Astrocyte (in vitro differentiated cells and primary cell): Measurements from ENCODE around the gene HECW1.

Source experiments
- EZH2 ChIP-seq: IDR thresholded peaks from 2 replicates; pipeline ENCODE4 v1.6.1; 2012; ENCODE audit warnings: mild to moderate bottlenecking, low read length, inconsistent platforms; ENCODE audit not compliant: insufficient read depth
- TF ChIP-seq, protein P1 (sequence below): IDR thresholded peaks from 2 replicates; pipeline ENCODE4 v1.5.1; 2011; ENCODE audit warnings: low read depth, mild to moderate bottlenecking, inconsistent platforms, low read length, moderate library complexity; ENCODE audit not compliant: insufficient read depth

DNA sequence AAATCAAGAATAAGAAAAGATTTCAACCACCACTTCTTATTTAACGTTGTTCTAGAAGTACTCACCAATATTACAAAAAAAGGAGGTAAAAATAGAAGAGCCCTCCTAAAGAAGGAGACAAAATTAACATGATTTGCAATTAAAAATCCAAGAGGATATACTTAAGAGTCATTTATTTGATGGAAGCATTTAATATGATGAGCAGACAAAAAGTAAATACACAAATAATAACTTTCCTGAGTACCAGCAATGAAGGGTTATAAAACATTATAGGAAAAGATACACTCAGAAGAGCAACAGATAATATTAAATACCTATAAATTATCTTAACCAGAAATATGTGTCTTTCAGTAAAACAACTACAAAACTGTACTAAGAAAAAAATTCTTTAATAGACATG, 363.5 kb downstream of the HECW1 start:
- TF ChIP-seq, protein P1, sequence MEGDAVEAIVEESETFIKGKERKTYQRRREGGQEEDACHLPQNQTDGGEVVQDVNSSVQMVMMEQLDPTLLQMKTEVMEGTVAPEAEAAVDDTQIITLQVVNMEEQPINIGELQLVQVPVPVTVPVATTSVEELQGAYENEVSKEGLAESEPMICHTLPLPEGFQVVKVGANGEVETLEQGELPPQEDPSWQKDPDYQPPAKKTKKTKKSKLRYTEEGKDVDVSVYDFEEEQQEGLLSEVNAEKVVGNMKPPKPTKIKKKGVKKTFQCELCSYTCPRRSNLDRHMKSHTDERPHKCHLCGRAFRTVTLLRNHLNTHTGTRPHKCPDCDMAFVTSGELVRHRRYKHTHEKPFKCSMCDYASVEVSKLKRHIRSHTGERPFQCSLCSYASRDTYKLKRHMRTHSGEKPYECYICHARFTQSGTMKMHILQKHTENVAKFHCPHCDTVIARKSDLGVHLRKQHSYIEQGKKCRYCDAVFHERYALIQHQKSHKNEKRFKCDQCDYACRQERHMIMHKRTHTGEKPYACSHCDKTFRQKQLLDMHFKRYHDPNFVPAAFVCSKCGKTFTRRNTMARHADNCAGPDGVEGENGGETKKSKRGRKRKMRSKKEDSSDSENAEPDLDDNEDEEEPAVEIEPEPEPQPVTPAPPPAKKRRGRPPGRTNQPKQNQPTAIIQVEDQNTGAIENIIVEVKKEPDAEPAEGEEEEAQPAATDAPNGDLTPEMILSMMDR: no peak
- no peak for TF ChIP-seq EZH2
